ENCODE results near the gene ADGRD2. TPM values are rescaled to one million over a fixed set of nuclear protein-coding genes. Genes with fewer than 3 reads are reported as not detected.

Gene ADGRD2
- total RNA-seq, 1 donor = not detected

DNA sequence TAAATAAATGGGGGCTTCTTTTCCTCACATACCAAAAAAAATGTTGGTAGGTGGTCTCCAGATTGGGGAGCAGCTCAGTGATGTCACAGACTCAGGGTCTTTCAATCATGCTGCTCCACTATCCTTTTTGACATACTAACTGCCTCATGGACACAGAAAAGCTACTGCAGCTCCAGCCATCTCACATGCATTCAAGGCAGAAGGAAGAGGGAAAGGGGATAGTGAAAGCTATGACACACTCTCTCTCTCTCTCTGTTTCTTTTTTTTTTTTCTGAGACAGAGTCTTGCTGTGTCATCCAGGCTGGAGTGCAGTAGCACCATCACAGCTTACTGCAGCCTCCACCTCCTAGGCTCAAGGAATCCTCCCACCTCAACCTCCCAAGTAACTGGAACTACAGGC lies 7.9 kb upstream of the ADGRD2 start:
- H3K4me3 ChIP-seq (ENCODE audit: low read depth, low read length) = no peak overlapping the region
- TF ChIP-seq, protein P1, sequence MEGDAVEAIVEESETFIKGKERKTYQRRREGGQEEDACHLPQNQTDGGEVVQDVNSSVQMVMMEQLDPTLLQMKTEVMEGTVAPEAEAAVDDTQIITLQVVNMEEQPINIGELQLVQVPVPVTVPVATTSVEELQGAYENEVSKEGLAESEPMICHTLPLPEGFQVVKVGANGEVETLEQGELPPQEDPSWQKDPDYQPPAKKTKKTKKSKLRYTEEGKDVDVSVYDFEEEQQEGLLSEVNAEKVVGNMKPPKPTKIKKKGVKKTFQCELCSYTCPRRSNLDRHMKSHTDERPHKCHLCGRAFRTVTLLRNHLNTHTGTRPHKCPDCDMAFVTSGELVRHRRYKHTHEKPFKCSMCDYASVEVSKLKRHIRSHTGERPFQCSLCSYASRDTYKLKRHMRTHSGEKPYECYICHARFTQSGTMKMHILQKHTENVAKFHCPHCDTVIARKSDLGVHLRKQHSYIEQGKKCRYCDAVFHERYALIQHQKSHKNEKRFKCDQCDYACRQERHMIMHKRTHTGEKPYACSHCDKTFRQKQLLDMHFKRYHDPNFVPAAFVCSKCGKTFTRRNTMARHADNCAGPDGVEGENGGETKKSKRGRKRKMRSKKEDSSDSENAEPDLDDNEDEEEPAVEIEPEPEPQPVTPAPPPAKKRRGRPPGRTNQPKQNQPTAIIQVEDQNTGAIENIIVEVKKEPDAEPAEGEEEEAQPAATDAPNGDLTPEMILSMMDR (IDR thresholded peaks at IDR 0.05; ENCODE audit: insufficient read depth, low read length) = no peak
- no peak for DNase-seq (ENCODE audit: low read depth)

DNA sequence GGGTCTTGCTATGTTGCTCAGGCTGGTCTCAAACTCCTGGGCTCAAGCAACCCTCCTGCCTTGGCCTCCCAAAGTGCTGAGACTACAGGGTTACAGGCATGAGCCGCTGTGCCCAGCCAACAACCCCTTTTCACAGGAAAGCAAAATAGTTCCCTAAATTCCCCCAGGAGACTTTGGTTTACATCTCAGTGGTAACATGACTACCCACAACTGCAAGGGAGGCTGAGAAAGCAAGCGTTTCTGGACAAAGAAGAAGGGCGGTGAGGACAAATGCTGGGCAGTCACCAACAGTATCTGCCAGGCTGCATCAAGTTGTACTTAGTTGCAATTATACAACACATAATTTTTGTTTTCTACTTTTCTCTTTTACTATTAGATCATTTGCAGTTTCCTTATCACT lies 7.4 kb upstream of the ADGRD2 start:
- no peak for DNase-seq (ENCODE audit: low read depth)
- TF ChIP-seq, protein P1 (IDR thresholded peaks at IDR 0.05; ENCODE audit: insufficient read depth, low read length) = no peak
- H3K4me3 ChIP-seq (ENCODE audit: low read depth, low read length) = no peak overlapping the region

DNA sequence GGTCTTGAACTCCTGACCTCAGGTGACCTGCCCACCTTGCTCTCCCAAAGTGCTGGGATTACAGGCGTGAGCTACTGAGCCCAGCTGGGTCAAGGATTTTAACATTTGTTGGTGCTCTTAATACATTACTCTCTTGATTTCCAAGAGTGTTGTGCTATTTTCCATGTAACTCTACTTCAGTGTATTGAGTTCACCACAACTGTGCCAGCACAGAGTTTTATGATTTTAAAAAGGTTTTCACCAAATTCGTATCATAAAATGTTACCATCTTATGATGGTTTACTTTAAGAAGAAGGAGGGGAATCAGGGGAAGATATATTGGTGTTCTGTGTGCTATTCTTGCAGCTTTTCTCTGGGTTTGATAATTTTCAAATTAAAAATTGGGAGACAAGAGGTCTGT lies 6.6 kb upstream of the ADGRD2 start:
- no peak overlapping the region for H3K4me3 ChIP-seq (ENCODE audit: low read depth, low read length)
- DNase-seq (ENCODE audit: low read depth) = no peak
- TF ChIP-seq, protein P1 (IDR thresholded peaks at IDR 0.05; ENCODE audit: insufficient read depth, low read length) = no peak

DNA sequence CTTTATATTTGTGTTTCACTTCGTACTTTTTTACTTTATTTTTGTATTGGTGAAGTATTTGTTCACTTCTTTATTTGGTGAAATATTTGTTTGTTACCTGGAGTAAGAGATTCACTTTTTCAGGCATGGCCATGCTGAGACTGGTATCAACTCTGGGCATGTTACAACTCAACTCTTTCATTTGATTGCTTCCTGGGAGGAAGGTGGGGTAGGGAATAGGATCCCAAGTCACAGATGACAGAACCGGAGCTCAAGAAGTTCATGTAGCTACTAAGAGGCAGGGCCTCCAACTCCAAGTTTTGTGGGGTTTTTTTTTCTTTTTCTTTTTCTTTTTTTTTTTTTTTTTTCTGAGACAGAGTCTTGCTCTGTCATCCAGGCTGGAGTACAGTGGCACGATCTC lies 6.1 kb upstream of the ADGRD2 start:
- DNase-seq (ENCODE audit: low read depth) = no peak
- TF ChIP-seq, protein P1 (IDR thresholded peaks at IDR 0.05; ENCODE audit: insufficient read depth, low read length) = no peak
- H3K4me3 ChIP-seq (ENCODE audit: low read depth, low read length) = no peak overlapping the region

DNA sequence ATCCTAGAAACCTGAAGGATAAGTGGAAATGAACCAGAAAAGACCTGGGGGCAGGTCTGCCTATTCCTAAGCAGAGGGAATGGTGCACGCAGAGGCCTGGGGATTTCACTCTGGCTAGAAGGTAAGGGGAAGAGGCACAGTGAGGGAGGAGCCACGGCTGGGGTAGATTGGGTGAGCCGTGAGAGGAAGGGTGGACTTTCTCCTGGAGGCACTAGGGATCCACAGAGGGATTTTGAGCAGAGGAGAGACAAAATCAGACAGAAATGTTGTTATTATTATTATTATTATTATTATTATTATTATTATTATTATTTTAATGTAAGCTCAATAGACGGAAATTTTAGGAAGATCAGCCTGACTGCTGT lies 3.0 kb upstream of the ADGRD2 start:
- no peak for DNase-seq (ENCODE audit: low read depth)
- H3K4me3 ChIP-seq (ENCODE audit: low read depth, low read length) = no peak overlapping the region
- TF ChIP-seq, protein P1 (IDR thresholded peaks at IDR 0.05; ENCODE audit: insufficient read depth, low read length) = no peak

DNA sequence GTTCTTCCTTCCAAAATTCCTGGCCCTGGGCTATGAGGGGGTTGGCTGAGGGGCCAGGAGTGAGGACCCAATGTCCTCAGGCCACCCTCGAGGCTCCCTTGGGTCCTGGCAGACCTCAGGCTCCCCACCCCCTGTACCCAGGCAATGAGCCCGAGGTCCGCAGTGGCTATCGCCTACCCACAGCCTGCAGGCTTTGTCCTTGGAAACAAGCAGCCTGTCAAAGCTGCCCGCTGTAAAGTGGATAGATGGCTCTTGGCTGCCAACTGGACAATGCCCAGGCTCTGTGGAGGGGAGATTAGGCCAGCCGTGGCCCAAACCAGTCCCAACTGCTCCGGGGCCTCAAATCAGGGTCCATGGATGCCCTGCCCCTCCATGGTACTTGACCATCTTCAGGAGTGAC lies 2.2 kb upstream of the ADGRD2 start:
- H3K4me3 ChIP-seq (ENCODE audit: low read depth, low read length) = no peak overlapping the region
- no peak for DNase-seq (ENCODE audit: low read depth)
- TF ChIP-seq, protein P1 (IDR thresholded peaks at IDR 0.05; ENCODE audit: insufficient read depth, low read length) = no peak

DNA sequence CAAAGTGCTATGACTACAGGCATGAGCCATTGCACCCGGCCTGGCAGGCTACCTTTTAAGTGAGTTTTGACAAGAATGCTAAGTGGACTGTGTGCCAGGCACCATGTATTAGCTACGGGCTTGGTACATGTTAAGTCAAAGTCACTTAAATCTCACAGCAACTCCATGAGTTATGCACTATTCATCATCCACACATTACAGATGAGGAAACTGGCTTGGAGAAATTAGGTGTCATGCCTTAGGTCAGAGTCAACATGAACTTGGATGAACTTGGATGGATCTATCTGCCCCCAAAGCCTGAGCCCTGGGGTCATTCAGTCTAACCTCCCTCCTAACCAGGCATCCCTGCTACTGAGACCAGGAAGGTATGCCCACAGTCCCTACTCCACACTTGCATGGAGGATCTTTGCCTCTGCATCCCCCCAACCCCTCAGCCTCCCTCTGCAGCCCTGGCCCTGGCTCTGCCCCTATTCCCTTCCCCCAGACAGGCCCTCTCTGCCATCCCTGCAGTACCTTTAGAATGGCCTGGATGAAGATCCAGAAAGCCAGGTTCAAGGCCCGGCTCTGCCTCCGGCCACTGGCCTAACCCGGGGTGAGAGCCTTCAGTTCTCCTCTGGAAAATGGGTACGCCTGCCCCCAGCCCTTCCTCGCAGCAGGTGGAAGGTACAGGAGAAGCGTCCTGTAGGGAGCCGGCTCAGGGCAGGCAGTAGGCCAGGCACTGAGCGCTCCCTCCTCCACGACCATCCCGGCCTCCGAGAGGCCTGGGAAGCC lies 685 bp upstream of the ADGRD2 start:
- TF ChIP-seq, protein P1 (IDR thresholded peaks at IDR 0.05; ENCODE audit: insufficient read depth, low read length) = no peak
- no peak for DNase-seq (ENCODE audit: low read depth)
- H3K4me3 ChIP-seq (ENCODE audit: low read depth, low read length) = no peak overlapping the region
